ENCODE data around the gene FAM20C.

The FAM20C gene

GRCh38 chr7:152702-153391 lies 39.5 kb upstream of the FAM20C start (continued):
- no peak for TF ChIP-seq ZNF747 (tag by site-specific recombination; IDR thresholded peaks at IDR 0.05)
- TF ChIP-seq, protein P1, sequence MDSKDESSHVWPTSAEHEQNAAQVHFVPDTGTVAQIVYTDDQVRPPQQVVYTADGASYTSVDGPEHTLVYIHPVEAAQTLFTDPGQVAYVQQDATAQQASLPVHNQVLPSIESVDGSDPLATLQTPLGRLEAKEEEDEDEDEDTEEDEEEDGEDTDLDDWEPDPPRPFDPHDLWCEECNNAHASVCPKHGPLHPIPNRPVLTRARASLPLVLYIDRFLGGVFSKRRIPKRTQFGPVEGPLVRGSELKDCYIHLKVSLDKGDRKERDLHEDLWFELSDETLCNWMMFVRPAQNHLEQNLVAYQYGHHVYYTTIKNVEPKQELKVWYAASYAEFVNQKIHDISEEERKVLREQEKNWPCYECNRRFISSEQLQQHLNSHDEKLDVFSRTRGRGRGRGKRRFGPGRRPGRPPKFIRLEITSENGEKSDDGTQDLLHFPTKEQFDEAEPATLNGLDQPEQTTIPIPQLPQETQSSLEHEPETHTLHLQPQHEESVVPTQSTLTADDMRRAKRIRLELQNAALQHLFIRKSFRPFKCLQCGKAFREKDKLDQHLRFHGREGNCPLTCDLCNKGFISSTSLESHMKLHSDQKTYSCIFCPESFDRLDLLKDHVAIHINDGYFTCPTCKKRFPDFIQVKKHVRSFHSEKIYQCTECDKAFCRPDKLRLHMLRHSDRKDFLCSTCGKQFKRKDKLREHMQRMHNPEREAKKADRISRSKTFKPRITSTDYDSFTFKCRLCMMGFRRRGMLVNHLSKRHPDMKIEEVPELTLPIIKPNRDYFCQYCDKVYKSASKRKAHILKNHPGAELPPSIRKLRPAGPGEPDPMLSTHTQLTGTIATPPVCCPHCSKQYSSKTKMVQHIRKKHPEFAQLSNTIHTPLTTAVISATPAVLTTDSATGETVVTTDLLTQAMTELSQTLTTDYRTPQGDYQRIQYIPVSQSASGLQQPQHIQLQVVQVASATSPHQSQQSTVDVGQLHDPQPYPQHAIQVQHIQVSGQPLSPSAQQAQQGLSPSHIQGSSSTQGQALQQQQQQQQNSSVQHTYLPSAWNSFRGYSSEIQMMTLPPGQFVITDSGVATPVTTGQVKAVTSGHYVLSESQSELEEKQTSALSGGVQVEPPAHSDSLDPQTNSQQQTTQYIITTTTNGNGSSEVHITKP (tag by site-specific recombination; IDR thresholded peaks at IDR 0.05) = no peak
- TF ChIP-seq, protein P2, sequence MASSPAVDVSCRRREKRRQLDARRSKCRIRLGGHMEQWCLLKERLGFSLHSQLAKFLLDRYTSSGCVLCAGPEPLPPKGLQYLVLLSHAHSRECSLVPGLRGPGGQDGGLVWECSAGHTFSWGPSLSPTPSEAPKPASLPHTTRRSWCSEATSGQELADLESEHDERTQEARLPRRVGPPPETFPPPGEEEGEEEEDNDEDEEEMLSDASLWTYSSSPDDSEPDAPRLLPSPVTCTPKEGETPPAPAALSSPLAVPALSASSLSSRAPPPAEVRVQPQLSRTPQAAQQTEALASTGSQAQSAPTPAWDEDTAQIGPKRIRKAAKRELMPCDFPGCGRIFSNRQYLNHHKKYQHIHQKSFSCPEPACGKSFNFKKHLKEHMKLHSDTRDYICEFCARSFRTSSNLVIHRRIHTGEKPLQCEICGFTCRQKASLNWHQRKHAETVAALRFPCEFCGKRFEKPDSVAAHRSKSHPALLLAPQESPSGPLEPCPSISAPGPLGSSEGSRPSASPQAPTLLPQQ (tag by site-specific recombination; IDR thresholded peaks at IDR 0.05) = no peak
- no peak for TF ChIP-seq ZNF350 (tag by site-specific recombination; IDR thresholded peaks at IDR 0.05)
- no peak for TF ChIP-seq ZNF23 (tag by site-specific recombination; IDR thresholded peaks at IDR 0.05; ENCODE audit: borderline replicate concordance)

- POLR2A ChIA-PET = no interaction called here
- H3K4me3 ChIP-seq (ENCODE audit: low read depth, low read length) = no peak overlapping the region
- no peak overlapping the region for H3K27ac ChIP-seq (ENCODE audit: extremely low read depth, low read depth, low read length)
- no peaks in the 10 kb centered on the region for H3K4me1 ChIP-seq (ENCODE audit: control insufficient read depth, insufficient read depth, low read length)
- H3K36me3 ChIP-seq (ENCODE audit: control insufficient read depth in 2 of 2, insufficient read depth in 1 of 2, low read length in 2 of 2) = no peaks in the 10 kb centered on the region
- CTCF ChIA-PET = no interaction called here
- no peaks in the 10 kb centered on the region for H3K9me3 ChIP-seq (ENCODE audit: control insufficient read depth, insufficient read depth, low read depth, low read length)
- TF ChIP-seq ZNF311 (tag by site-specific recombination; IDR thresholded peaks at IDR 0.05; ENCODE audit: borderline replicate concordance) (no peak), ZNF416 (tag by site-specific recombination; IDR thresholded peaks at IDR 0.05) (no peak), ZIC2 (tag by site-specific recombination; IDR thresholded peaks at IDR 0.05) (no peak), ZNF138 (tag by site-specific recombination; IDR thresholded peaks at IDR 0.05; ENCODE audit: borderline replicate concordance) (no peak), ZNF747 (tag by site-specific recombination; IDR thresholded peaks at IDR 0.05) (no peak), ZBTB7A (tag by site-specific recombination; IDR thresholded peaks at IDR 0.05; ENCODE audit: low read depth) (no peak)
Measured at GRCh38 chr7:153604-154003, 38.8 kb upstream of the FAM20C start.

DNA sequence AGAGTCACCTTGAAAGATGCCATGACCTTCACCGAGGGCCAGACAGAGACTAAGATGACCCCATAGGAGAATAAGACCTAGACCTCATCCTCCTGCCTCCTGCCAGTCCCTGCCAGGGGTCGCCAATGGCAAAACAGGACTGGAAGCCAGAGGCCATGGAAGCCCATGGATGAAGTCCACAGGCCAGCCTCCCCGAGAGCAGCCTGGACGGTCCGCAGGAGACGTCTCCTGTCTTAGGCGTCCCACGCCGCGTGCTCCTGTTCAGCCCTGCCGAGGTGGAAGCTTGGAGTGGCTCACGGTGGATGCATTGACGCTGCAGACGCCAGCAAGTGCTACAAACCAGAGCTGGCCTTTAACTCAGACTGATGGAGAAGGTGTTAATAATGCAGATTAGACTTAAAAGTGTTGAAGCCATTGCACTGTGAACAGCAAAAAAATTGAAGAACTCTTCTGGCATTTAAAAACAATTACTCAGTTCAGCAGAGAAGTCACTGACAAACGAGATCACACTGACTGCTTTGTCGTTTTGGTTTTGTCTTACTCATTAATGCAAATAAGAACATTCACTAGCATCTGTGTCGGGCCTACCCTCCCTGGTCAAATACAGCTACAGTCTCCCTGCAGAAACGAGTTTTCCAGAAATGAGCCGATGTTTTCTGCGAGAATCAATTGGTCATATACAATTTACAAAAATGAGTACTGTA lies 38.1 kb upstream of the FAM20C start:
- Histone ChIP-seq H3K27ac (ENCODE audit: extremely low read depth, low read depth, low read length) (no peak overlapping the region), H3K4me1 (ENCODE audit: control insufficient read depth, insufficient read depth, low read length) (no peaks in the 10 kb centered on the region), H3K4me3 (ENCODE audit: low read depth, low read length) (no peak overlapping the region), H3K36me3 (ENCODE audit: control insufficient read depth in 2 of 2, insufficient read depth in 1 of 2, low read length in 2 of 2) (no peaks in the 10 kb centered on the region), H3K9me3 (ENCODE audit: control insufficient read depth, insufficient read depth, low read depth, low read length) (no peaks in the 10 kb centered on the region)
- ChIA-PET CTCF (no interaction called here), POLR2A (no interaction called here)
- no peak for TF ChIP-seq FEZF1 (tag by site-specific recombination; IDR thresholded peaks at IDR 0.05)
- no peak for TF ChIP-seq ZNF544 (tag by site-specific recombination; IDR thresholded peaks at IDR 0.05)
- TF ChIP-seq ZNF621 (tag by site-specific recombination; IDR thresholded peaks at IDR 0.05) = no peak
- no peak for TF ChIP-seq MYNN (tag by site-specific recombination; IDR thresholded peaks at IDR 0.05; ENCODE audit: borderline replicate concordance)
- no peak for TF ChIP-seq SCRT1 (tag by site-specific recombination; IDR thresholded peaks at IDR 0.05; ENCODE audit: borderline replicate concordance)
- no peak for TF ChIP-seq ZNF560 (tag by site-specific recombination; IDR thresholded peaks at IDR 0.05; ENCODE audit: borderline replicate concordance)
- TF ChIP-seq ZNF211 (tag by site-specific recombination; IDR thresholded peaks at IDR 0.05; ENCODE audit: low read depth) = no peak
- no peak for TF ChIP-seq ZBTB6 (tag by site-specific recombination; IDR thresholded peaks at IDR 0.05)
- TF ChIP-seq ZNF214 (tag by site-specific recombination; IDR thresholded peaks at IDR 0.05; ENCODE audit: borderline replicate concordance) = no peak
- no peak for TF ChIP-seq PBX3 (CRISPR knock-in tag; IDR thresholded peaks at IDR 0.05)
- TF ChIP-seq ZNF132 (tag by site-specific recombination; IDR thresholded peaks at IDR 0.05; ENCODE audit: borderline replicate concordance) = no peak
- no peak for TF ChIP-seq ZNF610 (tag by site-specific recombination; IDR thresholded peaks at IDR 0.05; ENCODE audit: borderline replicate concordance)
